Measurements from ENCODE around the gene STRN3.

The STRN3 gene

GRCh38 chr14:30896435-30896834 lies 129.7 kb downstream of the STRN3 start:
- TF ChIP-seq CTCF (conservative IDR thresholded peaks at IDR 0.05; ENCODE audit: control insufficient read depth, insufficient read depth, low read depth, low read length): no peak
- no peak for DNase-seq (ENCODE audit: low read depth)

DNA sequence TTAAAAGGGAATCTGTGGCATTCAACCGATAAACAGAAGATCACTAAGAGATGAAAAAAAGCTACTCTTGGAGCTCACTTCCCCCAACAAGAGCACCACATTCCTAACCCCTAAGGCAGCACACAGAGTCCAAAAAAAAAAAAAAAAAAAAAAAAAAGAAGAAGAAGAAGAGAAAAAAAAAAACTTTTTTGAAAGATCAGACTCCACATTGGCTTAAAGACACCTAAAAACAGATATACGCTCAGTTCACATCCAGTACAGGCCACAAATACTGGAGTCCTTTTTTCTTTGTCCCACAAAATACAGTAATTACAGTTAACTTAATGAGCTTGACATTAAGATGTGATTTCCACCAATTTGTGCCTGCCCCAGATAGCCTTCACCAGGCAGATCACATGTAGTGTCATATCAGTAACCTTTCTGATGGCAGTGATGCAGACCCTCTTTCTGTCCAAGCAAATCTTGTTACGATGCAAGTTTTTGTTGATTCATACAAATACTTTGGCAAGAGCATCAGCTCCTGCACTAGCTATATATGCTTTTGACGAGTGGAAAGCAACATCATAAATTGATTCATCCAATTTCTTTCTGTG lies 131.2 kb downstream of the STRN3 start:
- DNase-seq (ENCODE audit: low read depth): no peak
- no peak overlapping the region for H3K4me3 ChIP-seq (ENCODE audit: control insufficient read depth, low read depth, low read length)
- no peak for TF ChIP-seq CTCF (conservative IDR thresholded peaks at IDR 0.05; ENCODE audit: control insufficient read depth, insufficient read depth, low read depth, low read length)

More at GRCh38 chr14:30896435-30896834, 129.7 kb downstream of the STRN3 start:
- no peak overlapping the region for H3K4me3 ChIP-seq (ENCODE audit: control insufficient read depth, low read depth, low read length)

- no peak for TF ChIP-seq CTCF (conservative IDR thresholded peaks at IDR 0.05; ENCODE audit: control insufficient read depth, insufficient read depth, low read depth, low read length)
- DNase-seq (ENCODE audit: low read depth): no peak
- H3K4me3 ChIP-seq (ENCODE audit: control insufficient read depth, low read depth, low read length): no peak overlapping the region
Observed at GRCh38 chr14:30893819-30894218, 132.4 kb downstream of the STRN3 start.

DNA sequence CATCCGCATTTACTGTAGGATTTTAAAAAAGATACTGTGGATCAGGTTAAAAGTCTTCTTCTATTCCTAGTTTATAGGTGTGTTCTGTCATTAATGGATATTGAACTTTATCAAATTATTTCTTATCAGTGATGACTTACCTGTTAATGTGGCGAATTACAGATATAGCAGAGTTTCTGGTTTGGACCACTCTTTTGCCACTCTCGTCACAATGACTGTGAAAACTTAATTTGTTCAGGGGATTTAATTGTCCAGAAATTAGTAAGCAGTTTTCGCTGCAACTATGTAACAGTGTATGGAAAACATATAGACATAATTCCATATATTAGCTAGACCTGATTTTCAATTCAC lies 137.0 kb downstream of the STRN3 start:
- no peak overlapping the region for H3K4me3 ChIP-seq (ENCODE audit: control insufficient read depth, low read depth, low read length)
- no peak for DNase-seq (ENCODE audit: low read depth)
- TF ChIP-seq CTCF (conservative IDR thresholded peaks at IDR 0.05; ENCODE audit: control insufficient read depth, insufficient read depth, low read depth, low read length): no peak

- no peak for DNase-seq (ENCODE audit: low read depth)
- no peak for TF ChIP-seq CTCF (conservative IDR thresholded peaks at IDR 0.05; ENCODE audit: control insufficient read depth, insufficient read depth, low read depth, low read length)
- no peak overlapping the region for H3K4me3 ChIP-seq (ENCODE audit: control insufficient read depth, low read depth, low read length)
Observed at GRCh38 chr14:30888480-30889243, 137.5 kb downstream of the STRN3 start.

DNA sequence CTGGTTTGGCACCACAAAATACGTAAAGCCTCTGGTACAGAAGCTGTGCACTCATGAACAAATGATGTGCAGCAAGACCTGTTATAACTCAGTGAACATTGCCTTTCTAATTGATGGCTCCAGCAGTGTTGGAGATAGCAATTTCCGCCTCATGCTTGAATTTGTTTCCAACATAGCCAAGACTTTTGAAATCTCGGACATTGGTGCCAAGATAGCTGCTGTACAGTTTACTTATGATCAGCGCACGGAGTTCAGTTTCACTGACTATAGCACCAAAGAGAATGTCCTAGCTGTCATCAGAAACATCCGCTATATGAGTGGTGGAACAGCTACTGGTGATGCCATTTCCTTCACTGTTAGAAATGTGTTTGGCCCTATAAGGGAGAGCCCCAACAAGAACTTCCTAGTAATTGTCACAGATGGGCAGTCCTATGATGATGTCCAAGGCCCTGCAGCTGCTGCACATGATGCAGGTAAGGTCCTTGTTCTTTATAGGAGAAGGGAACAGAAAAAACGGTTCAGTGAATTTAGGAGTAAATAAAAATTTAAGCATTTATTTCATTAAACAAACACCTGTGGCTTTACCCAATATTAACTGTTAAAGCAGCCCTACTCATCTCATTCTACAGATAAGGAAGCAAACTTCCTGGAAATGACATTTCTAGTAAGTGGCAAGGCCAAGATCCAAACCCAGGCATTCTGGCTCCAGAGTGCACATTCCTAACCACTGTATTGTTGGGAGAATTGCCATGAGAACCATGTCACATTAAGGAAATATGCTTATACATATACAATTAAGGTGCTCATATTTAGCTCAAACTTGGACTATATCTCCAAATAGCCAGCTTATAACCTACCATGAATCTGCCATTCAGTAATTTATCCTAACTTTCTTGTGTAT lies 140.1 kb downstream of the STRN3 start:
- no peak for DNase-seq (ENCODE audit: low read depth)
- TF ChIP-seq CTCF (conservative IDR thresholded peaks at IDR 0.05; ENCODE audit: control insufficient read depth, insufficient read depth, low read depth, low read length): no peak

More for the DNA sequence above, 140.1 kb downstream of the STRN3 start:
- no peak overlapping the region for H3K4me3 ChIP-seq (ENCODE audit: control insufficient read depth, low read depth, low read length)

All from fibroblast of mammary gland (primary cell).